HG02798 (cell line): ENCODE data around the gene MOB3C.
"Not testable (repeated sequence)": the region's sequence is repeated elsewhere in the genome, so short reads cannot be mapped to it uniquely, and the experiment has no call there.

Experiments used
- ATAC-seq: cut with Tn5 transposase; IDR thresholded peaks from one replicate; pipeline ENCODE4 v1.9.1; 2021; ENCODE audit warnings: mild to moderate bottlenecking; ENCODE audit not compliant: unreplicated experiment, poor library complexity

MOB3C gene

GRCh38 chr1:46616277-46617107, at the start of gene MOB3C:
TSS of gene MOB3C (minus strand) at chr1:46616811. CDS start at chr1:46613321, 3,490 bp downstream.
- ATAC-seq: peak; percentile 79

DNA sequence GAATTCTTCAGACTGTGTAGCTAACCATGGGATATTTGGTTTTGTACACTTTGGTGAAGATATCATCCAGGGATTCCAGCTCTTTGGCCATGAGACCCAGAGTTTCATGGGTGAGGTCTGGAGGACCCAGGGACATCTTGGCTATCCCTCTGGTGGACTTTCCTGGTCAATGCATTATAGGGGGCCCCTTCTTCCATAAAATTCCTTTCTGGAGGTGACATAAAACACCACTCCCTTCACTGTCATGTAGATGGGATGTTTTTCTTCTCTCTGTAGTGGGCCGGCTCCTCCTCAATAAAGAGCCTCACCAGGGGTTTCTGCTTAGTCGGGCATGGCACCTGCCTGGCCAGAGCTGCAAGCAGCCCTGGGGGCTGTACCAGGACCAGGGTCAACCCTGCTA, 49.4 kb upstream of the MOB3C start:
- no peak for ATAC-seq

GRCh38 chr1:46662919-46663318, 46.3 kb upstream of the MOB3C start:
- ATAC-seq: not testable (repeated sequence)

DNA sequence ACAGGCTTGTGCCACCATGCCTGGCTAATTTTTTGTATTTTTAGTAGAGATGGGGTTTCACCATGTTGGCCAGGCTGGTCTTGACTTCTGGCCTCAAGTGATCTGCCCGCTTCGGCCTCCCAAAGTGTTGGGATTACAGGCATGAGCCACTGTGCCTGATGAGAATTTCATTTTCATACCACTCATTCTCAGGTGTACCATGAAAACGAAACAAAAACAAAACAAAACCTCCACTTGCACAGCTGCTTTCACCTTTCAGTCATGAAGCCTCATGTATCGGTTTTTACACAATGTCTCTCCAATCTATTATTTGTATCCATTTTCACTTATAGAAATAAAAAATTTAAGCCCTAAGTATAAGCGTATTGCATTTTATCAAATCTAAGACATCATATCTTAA, 43.5 kb upstream of the MOB3C start:
- ATAC-seq: peak; percentile 85

DNA sequence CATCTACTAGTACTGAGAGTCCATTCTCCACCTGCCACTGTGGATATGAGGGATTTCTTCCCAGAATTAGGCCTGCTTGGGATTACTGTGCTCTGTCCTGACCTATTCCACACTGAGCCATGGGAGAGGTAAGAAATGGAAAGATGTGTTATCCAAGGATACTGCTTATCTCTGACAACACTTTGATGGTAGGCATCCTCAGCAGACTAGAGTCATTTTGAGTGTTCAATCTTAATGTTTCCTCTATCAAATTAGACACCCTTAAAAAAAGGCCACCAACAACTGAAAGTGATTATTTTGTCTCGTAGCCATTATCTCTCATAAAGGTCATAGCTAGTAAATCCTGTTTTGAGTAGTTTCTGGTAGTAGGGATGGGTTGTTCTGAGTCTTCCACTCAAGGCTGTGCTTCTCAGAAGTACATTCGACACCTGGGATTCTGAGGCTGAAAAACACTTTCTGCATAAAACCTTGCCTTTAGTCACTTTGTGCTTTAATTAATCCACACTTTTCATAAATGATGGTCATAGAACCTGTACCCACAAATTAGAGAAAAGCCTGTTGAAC, 42.8 kb upstream of the MOB3C start:
- ATAC-seq: no peak

DNA sequence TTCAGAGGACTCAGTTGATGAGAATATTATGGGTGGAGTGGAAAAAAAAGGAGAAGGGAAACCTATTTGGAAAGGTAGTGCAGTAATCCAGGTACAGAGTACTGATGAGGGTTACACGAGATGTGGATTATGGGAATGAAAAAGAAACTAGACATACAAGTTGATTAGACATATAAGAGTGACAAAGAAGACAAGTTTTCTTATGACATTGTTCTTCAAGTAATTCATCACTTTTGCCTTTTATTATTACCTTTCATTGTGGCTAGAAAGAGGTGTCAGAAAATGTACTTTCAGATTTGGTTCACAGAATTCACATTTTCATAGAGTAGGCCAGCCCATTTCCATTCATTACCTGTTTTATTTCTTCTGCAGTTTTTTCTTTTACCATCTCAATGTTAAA, 41.2 kb upstream of the MOB3C start:
- ATAC-seq: no peak

DNA sequence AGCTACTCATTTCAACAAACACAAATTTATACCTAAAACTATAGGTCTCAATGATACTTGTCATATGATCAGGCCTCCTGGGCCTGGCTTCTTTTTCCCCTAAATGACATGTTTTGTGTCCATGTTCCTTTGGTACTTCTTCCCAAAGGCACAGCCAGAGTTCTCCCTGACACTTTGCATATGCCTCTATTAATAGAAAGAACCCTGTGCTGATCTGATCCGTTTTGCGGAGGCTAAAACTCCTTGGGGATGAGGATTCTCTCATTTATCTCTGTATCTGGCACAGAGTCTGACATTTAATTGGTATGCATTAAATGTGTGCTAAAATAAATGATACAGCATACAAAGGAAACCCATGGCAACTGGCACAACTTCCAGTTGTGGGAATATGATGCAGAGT, 40.0 kb upstream of the MOB3C start:
- no peak for ATAC-seq

DNA sequence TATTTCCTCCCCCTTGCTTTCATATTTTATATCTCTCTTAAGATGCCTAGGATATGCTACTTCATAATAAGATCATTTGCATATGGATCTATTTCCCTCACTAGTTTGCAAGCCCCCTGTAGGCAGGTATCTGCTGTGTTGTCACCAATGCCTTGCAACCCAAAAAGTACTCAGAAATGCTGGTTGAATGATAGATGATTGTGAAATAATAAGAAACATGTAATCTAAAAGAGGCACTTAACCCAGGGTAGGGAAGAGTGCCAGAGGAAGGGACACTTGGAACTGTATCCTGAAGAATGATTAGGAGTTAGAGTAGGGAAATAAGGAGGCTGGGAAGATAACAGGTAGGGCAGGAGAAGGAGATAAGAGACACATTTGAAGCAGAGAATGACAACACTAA, 39.2 kb upstream of the MOB3C start:
- no peak for ATAC-seq

GRCh38 chr1:46654698-46655097, 38.1 kb upstream of the MOB3C start:
- not testable (repeated sequence) for ATAC-seq

GRCh38 chr1:46654012-46654411, 37.4 kb upstream of the MOB3C start:
- ATAC-seq: no peak

GRCh38 chr1:46653405-46653958, 36.9 kb upstream of the MOB3C start:
- no peak for ATAC-seq

DNA sequence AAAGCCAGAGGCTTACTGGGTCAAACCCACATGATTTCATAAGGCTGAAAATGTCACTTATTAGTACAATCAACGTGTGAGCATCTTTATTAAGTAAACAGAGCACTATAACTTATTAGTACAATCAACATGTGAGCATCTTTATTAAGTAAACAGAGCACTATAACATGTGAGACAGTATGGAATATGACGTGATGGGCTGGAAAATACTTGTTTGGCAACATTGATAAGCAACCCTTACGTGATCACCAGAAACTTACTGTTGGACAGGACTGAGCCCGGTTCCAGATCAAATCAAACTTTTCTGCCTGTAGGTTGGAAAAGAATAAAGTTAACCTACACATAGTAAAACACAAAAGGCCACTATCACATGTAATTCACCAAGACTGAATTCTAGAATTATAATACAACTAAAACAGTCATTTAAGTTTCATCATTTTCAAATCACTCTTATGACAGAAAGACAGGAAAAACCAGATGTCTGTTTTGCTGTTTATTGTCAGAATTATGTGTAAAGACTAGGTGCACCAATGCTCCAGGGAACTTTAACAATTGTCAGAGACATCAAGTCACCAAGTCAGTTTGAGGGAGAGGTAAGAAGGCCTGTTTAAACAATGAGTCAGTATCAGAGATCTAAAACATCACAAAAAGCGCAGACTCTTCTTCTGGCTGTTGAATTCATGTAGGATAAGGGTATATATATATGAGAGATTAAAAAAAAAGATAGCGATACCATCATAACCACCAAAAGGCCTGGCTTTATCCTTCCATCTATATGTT, 35.9 kb upstream of the MOB3C start:
- no peak for ATAC-seq

DNA sequence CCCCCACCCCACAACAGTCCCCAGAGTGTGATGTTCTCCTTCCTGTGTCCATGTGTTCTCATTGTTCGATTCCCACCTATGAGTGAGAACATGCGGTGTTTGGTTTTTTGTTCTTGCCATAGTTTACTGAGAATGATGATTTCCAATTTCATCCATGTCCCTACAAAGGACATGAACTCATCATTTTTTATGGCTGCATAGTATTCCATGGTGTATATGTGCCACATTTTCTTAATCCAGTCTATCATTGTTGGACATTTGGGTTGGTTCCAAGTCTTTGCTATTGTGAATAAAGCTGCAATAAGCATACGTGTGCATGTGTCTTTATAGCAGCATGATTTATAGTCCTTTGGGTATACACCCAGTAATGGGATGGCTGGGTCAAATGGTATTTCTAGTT, 34.5 kb upstream of the MOB3C start:
- not testable (repeated sequence) for ATAC-seq

GRCh38 chr1:46650491-46650890, 33.9 kb upstream of the MOB3C start:
- no peak for ATAC-seq

DNA sequence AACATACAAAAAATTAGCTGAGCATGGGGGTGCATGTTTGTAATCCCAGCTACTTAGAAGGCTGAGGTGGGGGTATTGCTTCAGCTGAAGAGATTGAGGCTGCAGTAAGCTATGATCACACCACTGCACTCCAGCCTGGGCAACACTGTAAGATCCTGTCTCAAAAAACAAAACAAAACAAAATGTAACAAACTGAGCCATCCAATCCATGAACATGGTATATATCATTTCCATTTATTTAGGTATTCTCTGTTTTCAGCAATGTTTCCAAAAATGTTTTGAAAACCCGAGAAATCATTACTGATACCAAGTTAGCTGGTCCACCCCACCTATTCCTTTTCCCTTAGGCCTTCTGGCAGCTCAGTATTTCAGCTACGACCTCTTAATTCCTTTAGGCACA, 33.2 kb upstream of the MOB3C start:
- no peak for ATAC-seq

DNA sequence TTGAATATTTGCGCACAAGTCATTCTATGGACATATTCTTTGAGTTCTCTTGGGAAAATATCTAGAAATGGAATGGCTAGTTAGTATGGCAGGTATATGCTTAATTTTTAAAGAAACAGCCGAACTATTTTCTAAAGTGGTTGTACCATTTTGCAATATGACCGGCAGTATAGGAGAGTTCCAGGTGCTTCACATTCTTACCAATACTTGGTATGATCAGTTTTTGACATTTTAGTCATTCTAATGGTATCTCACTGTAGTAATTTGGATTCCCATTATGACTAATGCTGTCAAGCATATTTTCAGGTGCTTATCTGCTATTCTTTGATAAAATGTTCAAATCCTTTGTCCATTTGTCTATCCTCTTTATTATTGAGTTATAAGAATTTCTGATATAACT, 31.0 kb upstream of the MOB3C start:
- no peak for ATAC-seq

DNA sequence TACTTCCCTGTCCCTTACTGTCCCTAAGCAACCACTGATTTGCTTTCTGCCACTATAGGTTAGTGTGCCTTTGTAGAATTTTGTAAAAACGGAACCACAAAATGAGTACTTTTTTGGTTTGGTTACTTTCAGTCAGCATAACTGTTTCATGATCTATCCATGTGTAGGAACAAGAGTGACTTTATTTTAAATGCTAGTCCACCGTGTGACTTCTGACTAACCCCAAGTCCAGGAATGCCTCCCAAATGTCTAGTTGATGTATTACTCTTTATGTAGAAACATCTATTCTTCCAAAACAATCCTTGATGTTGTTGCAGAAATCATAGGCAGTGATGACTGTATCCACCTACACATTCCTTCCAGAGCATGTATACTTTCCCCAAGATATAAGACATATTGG, 30.2 kb upstream of the MOB3C start:
- no peak for ATAC-seq

- ATAC-seq: no peak
These were observed 29.7 kb upstream of the MOB3C start for GRCh38 chr1:46646331-46646730.

GRCh38 chr1:46645815-46646214, 29.2 kb upstream of the MOB3C start:
- no peak for ATAC-seq

GRCh38 chr1:46643368-46643775, 26.8 kb upstream of the MOB3C start:
- ATAC-seq: no peak

DNA sequence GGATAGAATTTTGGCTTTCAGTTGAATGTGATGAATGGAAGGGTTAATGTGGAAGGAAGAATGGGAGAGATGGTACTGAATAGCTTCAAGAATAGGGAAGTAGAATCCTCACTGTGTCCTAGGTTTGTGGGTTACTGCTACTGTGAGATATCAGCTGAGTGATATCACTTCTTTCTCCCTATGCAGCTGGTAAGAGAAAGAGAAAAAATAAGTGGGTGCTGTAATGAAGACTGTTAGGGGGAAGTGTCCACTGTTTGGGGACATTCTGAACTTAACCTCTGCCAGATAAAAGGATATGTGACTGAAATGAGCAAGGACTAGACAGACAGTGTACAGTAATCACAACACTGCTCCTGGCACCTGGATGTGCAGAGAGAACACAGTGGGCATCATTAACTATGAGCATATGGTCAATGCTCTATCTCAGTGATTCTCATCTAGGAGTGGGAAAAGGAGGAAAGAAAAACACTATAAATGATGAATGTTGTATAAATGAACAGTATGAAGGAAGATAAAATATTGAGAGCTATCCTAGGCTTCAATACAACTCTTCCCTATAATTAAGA, 25.6 kb upstream of the MOB3C start:
- ATAC-seq: no peak
